Neuron (in vitro differentiated cells): Measurements from ENCODE around the gene ORM1.
"Not testable (repeated sequence)": the region's sequence is repeated elsewhere in the genome, so short reads cannot be mapped to it uniquely, and the experiment has no call there.

Source experiments
- H2AFZ ChIP-seq: one replicate; pipeline ENCODE4 v1.6.1; 2013; ENCODE audit warnings: low read depth, mild to moderate bottlenecking, inconsistent platforms, low read length, moderate library complexity
- H3K27me3 ChIP-seq: one replicate; pipeline ENCODE4 v1.6.1; 2013; ENCODE audit warnings: low read length; ENCODE audit not compliant: insufficient read depth
- H3K36me3 ChIP-seq: one replicate; pipeline ENCODE4 v1.6.1; 2013; ENCODE audit warnings: low read length; ENCODE audit not compliant: insufficient read depth
- H3K4me1 ChIP-seq: one replicate; pipeline ENCODE4 v1.6.1; 2013; ENCODE audit warnings: low read length; ENCODE audit not compliant: insufficient read depth
- H3K4me3 ChIP-seq: 2 replicates; pipeline ENCODE4 v1.5.1; 2013; ENCODE audit warnings: mild to moderate bottlenecking, low read length, moderate library complexity
- H3K9me3 ChIP-seq: one replicate; pipeline ENCODE4 v1.6.1; 2013; ENCODE audit warnings: low read length

Gene ORM1

GRCh38 chr9:114322831-114323531 lies at the start of gene ORM1:
TSS of gene ORM1 (plus strand) at chr9:114323098. CDS start at chr9:114323134, 36 bp downstream.
- not testable (repeated sequence) for H3K9me3 ChIP-seq, H3K4me1 ChIP-seq, H3K27me3 ChIP-seq, H2AFZ ChIP-seq, H3K4me3 ChIP-seq, H3K36me3 ChIP-seq

GRCh38 chr9:114273461-114273881 lies 49.4 kb upstream of the ORM1 start:
- no peaks in the 10 kb centered on the region for H3K9me3 ChIP-seq
- H3K27me3 ChIP-seq = no peaks in the 10 kb centered on the region
- H3K36me3 ChIP-seq = no peaks in the 10 kb centered on the region
- no peak overlapping the region for H3K4me3 ChIP-seq
- H2AFZ ChIP-seq = no peak overlapping the region
- no peaks in the 10 kb centered on the region for H3K4me1 ChIP-seq

GRCh38 chr9:114274217-114274616 lies 48.7 kb upstream of the ORM1 start:
- Histone ChIP-seq H3K27me3 (no peaks in the 10 kb centered on the region), H3K36me3 (no peaks in the 10 kb centered on the region), H3K4me1 (no peaks in the 10 kb centered on the region), H3K9me3 (no peaks in the 10 kb centered on the region), H2AFZ (no peak overlapping the region), H3K4me3 (no peak overlapping the region)

- no peaks in the 10 kb centered on the region for H3K9me3 ChIP-seq
- H3K36me3 ChIP-seq = no peaks in the 10 kb centered on the region
- H3K4me3 ChIP-seq = no peak overlapping the region
- H3K27me3 ChIP-seq = no peaks in the 10 kb centered on the region
- H2AFZ ChIP-seq = no peak overlapping the region
- H3K4me1 ChIP-seq = no peaks in the 10 kb centered on the region
Observed at GRCh38 chr9:114275246-114276004, 47.5 kb upstream of the ORM1 start.

- H2AFZ ChIP-seq = no peak overlapping the region
- H3K4me3 ChIP-seq = no peak overlapping the region
- no peaks in the 10 kb centered on the region for H3K27me3 ChIP-seq
- H3K36me3 ChIP-seq = no peaks in the 10 kb centered on the region
- peaks cover 9% of the 10 kb centered on the region for H3K4me1 ChIP-seq
- no peaks in the 10 kb centered on the region for H3K9me3 ChIP-seq
Observed at GRCh38 chr9:114276908-114277821, 45.7 kb upstream of the ORM1 start.

GRCh38 chr9:114278356-114278755 lies 44.5 kb upstream of the ORM1 start:
- peaks cover 9% of the 10 kb centered on the region for H3K4me1 ChIP-seq
- no peak overlapping the region for H3K4me3 ChIP-seq
- H3K36me3 ChIP-seq = no peaks in the 10 kb centered on the region

GRCh38 chr9:114278881-114279570 lies 43.9 kb upstream of the ORM1 start:
- no peak overlapping the region for H2AFZ ChIP-seq

More at GRCh38 chr9:114278356-114278755, 44.5 kb upstream of the ORM1 start:
- H3K9me3 ChIP-seq = no peaks in the 10 kb centered on the region
- no peak overlapping the region for H2AFZ ChIP-seq
- no peaks in the 10 kb centered on the region for H3K27me3 ChIP-seq

GRCh38 chr9:114279693-114280092 lies 43.2 kb upstream of the ORM1 start:
- no peaks in the 10 kb centered on the region for H3K9me3 ChIP-seq
- H3K27me3 ChIP-seq = no peaks in the 10 kb centered on the region
- H3K36me3 ChIP-seq = no peaks in the 10 kb centered on the region
- H3K4me1 ChIP-seq = peaks cover 9% of the 10 kb centered on the region
- no peak overlapping the region for H3K4me3 ChIP-seq
- no peak overlapping the region for H2AFZ ChIP-seq

More at GRCh38 chr9:114278881-114279570, 43.9 kb upstream of the ORM1 start:
- H3K27me3 ChIP-seq = no peaks in the 10 kb centered on the region
- no peak overlapping the region for H3K4me3 ChIP-seq
- peaks cover 9% of the 10 kb centered on the region for H3K4me1 ChIP-seq
- H3K9me3 ChIP-seq = no peaks in the 10 kb centered on the region
- no peaks in the 10 kb centered on the region for H3K36me3 ChIP-seq

GRCh38 chr9:114280636-114281472 lies 42.0 kb upstream of the ORM1 start:
- Histone ChIP-seq H2AFZ (no peak overlapping the region), H3K4me3 (no peak overlapping the region), H3K27me3 (no peaks in the 10 kb centered on the region), H3K9me3 (no peaks in the 10 kb centered on the region), H3K4me1 (peaks cover 9% of the 10 kb centered on the region), H3K36me3 (no peaks in the 10 kb centered on the region)

- Histone ChIP-seq H3K27me3 (no peaks in the 10 kb centered on the region), H3K36me3 (no peaks in the 10 kb centered on the region), H3K4me3 (no peak overlapping the region), H3K9me3 (no peaks in the 10 kb centered on the region), H2AFZ (no peak overlapping the region), H3K4me1 (peaks cover 9% of the 10 kb centered on the region)
Observed at GRCh38 chr9:114281473-114282103, 41.3 kb upstream of the ORM1 start.

- Histone ChIP-seq H3K4me1 (peaks cover 9% of the 10 kb centered on the region), H2AFZ (no peak overlapping the region), H3K9me3 (no peaks in the 10 kb centered on the region), H3K4me3 (no peak overlapping the region), H3K36me3 (no peaks in the 10 kb centered on the region), H3K27me3 (no peaks in the 10 kb centered on the region)
Observed at GRCh38 chr9:114282104-114282485, 40.8 kb upstream of the ORM1 start.
